Measurements from ENCODE around the gene GPD1. TPM values are rescaled to one million over a fixed set of nuclear protein-coding genes. Genes with fewer than 3 reads are reported as not detected.

Gene GPD1
- total RNA-seq (2014; rRNA removed; shearing (Covaris generic)) = 0.13 TPM in 1 of 2 replicates, not detected in the other
- not detected in 2 replicates for polyA plus RNA-seq (2016; fragmentation: Nextera tagmentation; extraction: Ambion mirVana)

DNA sequence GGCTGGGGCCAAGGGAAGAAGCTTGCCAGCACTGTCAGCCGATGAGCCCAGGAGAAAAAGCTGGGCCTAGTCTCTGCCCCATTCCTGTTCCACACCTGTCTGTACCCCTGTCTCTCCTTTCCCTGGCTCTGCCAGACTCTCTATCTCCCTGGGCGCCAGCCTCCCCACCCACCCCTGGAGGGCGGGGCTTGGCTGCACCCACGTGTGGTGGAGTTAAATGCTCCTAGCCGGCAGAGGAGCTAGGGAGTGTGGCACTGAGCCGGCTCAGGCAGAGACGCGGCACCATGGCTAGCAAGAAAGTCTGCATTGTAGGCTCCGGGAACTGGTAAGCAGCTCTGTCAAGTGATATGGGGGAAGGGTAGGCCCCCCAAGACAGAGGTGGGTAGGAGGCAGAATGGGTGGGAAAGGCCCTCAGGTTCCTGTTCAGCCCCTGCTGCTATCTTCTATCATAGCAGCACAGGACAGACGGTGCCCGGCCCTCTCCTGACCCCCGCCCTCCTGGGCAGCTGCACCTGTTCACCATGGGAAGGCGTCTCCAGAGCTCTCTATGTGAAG, at the start of gene GPD1:
Gene GPD1, plus strand, starts transcription at position 242 of the 555 bp plus-strand sequence. Its CDS starts 43 bp downstream, at position 285.
- WGBS, 2 experiments (ENCODE audit: low coverage in 1 of 2, low lambda C conversion rate in 2 of 2, missing lambda C conversion rate in 2 of 2) = 30 to 31% methylated on average over 13 of the region's 13 CpGs
- DNase-seq = peak; percentile 78
- Histone ChIP-seq H3K27me3 (replicated peaks; ENCODE audit: insufficient read depth) (no peaks in the 10 kb centered on the region), H4K20me1 (ENCODE audit: insufficient read depth) (no peaks in the 10 kb centered on the region), H3K4me3 (no peak within 1 kb of the TSS), H3K9me3 (ENCODE audit: low read depth) (no peaks in the 10 kb centered on the region), H3K4me2 (ENCODE audit: unreplicated experiment) (no peak within 1 kb of the TSS), H2AFZ (no peak within 1 kb of the TSS), H3K9ac (no peak within 1 kb of the TSS), H3K27ac (no peak within 1 kb of the TSS), H3F3A (ENCODE audit: insufficient read depth) (peaks cover 22% of the 10 kb centered on the region), H3K36me3 (ENCODE audit: low read depth) (no peaks in the 10 kb centered on the region; the same call in 1 of the 2 replicates), H3K79me2 (ENCODE audit: insufficient read depth) (no peaks in the 10 kb centered on the region), H3K4me1 (ENCODE audit: insufficient read depth) (peaks cover 12% of the 10 kb centered on the region), H3K9me2 (ENCODE audit: insufficient read depth) (no peaks in the 10 kb centered on the region)
- no peak for TF ChIP-seq EZH2phosphoT487 (IDR thresholded peaks at IDR 0.05; ENCODE audit: insufficient read depth, low read depth)
- no peak for TF ChIP-seq EZH2 (IDR thresholded peaks at IDR 0.05; ENCODE audit: insufficient read depth, poor library complexity, severe bottlenecking)
- in situ Hi-C loops (cut with MboI) = no loop called here

DNA sequence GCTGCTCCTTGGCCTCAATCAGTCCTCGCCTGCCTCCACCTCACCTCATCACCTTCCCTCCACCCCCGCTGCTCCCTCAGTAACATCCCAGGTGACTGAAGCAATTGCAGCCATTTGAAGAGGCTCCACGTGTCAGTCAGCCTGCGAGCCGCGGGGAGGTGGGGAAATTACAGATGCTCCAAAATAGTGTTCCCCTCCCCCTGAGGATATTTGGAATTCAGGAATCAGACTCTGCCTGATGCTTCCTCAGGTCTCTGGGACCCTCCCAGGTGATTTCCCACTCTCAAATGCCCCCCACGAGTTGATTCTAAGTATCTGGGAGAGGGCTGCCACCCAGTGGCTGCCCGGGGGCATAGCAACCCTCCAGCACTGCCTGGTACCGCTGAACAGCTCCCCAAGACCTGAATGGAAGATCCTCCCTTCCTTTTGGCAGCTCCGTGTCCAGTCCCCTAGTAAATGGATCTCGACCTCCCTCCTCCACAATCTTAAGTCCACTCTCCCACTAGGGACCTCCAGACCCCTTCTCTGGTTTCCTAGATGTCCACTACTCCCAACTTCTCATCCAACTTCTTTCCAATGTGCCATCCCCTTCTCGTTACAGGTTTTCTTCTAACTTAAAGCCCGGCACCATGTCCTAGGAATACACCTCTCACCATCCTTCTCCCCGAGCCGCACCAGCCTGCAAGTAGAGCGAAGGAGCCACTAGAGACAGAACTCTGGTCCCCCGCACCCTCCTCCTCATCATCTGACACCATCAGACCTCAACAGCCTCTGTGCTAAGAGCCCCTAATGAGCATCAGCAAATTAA, 47.8 kb upstream of the GPD1 start:
- H3K27me3 ChIP-seq (replicated peaks; ENCODE audit: insufficient read depth) = peaks cover 9% of the 10 kb centered on the region; the same call in 1 of the 2 replicates

DNA sequence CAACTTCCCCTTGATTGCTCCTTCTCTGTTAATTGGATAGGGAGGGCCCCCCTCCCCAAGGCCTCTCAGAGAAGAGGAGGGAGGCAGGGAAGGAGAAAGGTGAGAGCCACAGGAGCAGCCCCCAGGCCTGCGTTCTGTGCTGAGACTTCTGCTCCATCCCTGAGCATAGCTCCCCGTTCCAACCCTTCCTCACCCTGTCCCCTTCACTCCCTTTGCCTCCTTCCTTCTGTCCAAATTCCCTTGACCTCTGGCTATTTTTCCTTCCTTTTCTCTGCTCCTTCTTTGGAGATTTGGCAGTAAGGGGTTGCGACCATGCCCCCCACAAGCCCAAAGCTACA, 47.2 kb upstream of the GPD1 start:
- Histone ChIP-seq H3K4me2 (ENCODE audit: unreplicated experiment) (peak overlapping the region; percentile 79), H3K9ac (no peak overlapping the region), H4K20me1 (ENCODE audit: insufficient read depth) (no peaks in the 10 kb centered on the region), H3K4me1 (ENCODE audit: insufficient read depth) (no peaks in the 10 kb centered on the region), H3K27ac (no peak overlapping the region), H3K79me2 (ENCODE audit: insufficient read depth) (no peaks in the 10 kb centered on the region), H3K4me3 (peak overlapping the region; percentile 75), H3K36me3 (ENCODE audit: low read depth) (no peaks in the 10 kb centered on the region), H2AFZ (no peak overlapping the region), H3K9me3 (ENCODE audit: low read depth) (no peaks in the 10 kb centered on the region), H3F3A (ENCODE audit: insufficient read depth) (no peaks in the 10 kb centered on the region; the same call in 1 of the 2 replicates), H3K9me2 (ENCODE audit: insufficient read depth) (no peaks in the 10 kb centered on the region), H3K27me3 (replicated peaks; ENCODE audit: insufficient read depth) (peaks cover 9% of the 10 kb centered on the region; the same call in 1 of the 2 replicates)
- WGBS, 2 experiments (ENCODE audit: low coverage in 1 of 2, low lambda C conversion rate in 2 of 2, missing lambda C conversion rate in 2 of 2) = 45 to 49% methylated on average over 3 of the region's 3 CpGs
- in situ Hi-C loops (cut with MboI) = loop anchor here (5.0 to 25.0 kb wide), 3 partner anchors 89 to 282 kb away; no protein-coding TSS in a partner anchor
- TF ChIP-seq EZH2 (IDR thresholded peaks at IDR 0.05; ENCODE audit: insufficient read depth, poor library complexity, severe bottlenecking) = no peak
- TF ChIP-seq EZH2phosphoT487 (IDR thresholded peaks at IDR 0.05; ENCODE audit: insufficient read depth, low read depth) = no peak
- DNase-seq = no peak

More for the DNA sequence above, 47.8 kb upstream of the GPD1 start:
- H3K4me3 ChIP-seq = 0 out of 2 replicates have a peak overlapping the region, but pooled peaks have one; percentile 35
- H3K36me3 ChIP-seq (ENCODE audit: low read depth) = no peaks in the 10 kb centered on the region
- H3K9me2 ChIP-seq (ENCODE audit: insufficient read depth) = no peaks in the 10 kb centered on the region
- no peak overlapping the region for H3K27ac ChIP-seq
- H2AFZ ChIP-seq = peak overlapping the region; percentile 33; the same call in 1 of the 2 replicates
- H3K4me1 ChIP-seq (ENCODE audit: insufficient read depth) = no peaks in the 10 kb centered on the region
- H3K9ac ChIP-seq = no peak overlapping the region
- TF ChIP-seq EZH2phosphoT487 (IDR thresholded peaks at IDR 0.05; ENCODE audit: insufficient read depth, low read depth) (no peak), EZH2 (IDR thresholded peaks at IDR 0.05; ENCODE audit: insufficient read depth, poor library complexity, severe bottlenecking) (no peak)
- WGBS, 2 experiments (ENCODE audit: low coverage in 1 of 2, low lambda C conversion rate in 2 of 2, missing lambda C conversion rate in 2 of 2) = 2 to 3% methylated on average over 15 to 17 of the region's 17 CpGs
- no peaks in the 10 kb centered on the region for H3K79me2 ChIP-seq (ENCODE audit: insufficient read depth)
- H3K4me2 ChIP-seq (ENCODE audit: unreplicated experiment) = no peak overlapping the region
- H3K9me3 ChIP-seq (ENCODE audit: low read depth) = no peaks in the 10 kb centered on the region
- in situ Hi-C loops (cut with MboI) = loop anchor here (5.0 to 25.0 kb wide), 3 partner anchors 89 to 281 kb away; no protein-coding TSS in a partner anchor
- peak; percentile 69 for DNase-seq
- no peaks in the 10 kb centered on the region for H4K20me1 ChIP-seq (ENCODE audit: insufficient read depth)
- H3F3A ChIP-seq (ENCODE audit: insufficient read depth) = no peaks in the 10 kb centered on the region; the same call in 1 of the 2 replicates
